A172 (cell line): ENCODE measurements around the gene SLAMF6. TPM values are rescaled to one million over a fixed set of nuclear protein-coding genes. Genes with fewer than 3 reads are reported as not detected.
"Not testable (repeated sequence)": the region's sequence is repeated elsewhere in the genome, so short reads cannot be mapped to it uniquely, and the experiment has no call there.

Source experiments
- DNase-seq: peaks from one replicate; pipeline ENCODE4 v3.0.0-alpha.2; 2015; ENCODE audit warnings: low spot score
- total RNA-seq: library from RNA; depleted of rRNA; stranded (reverse); fragments of >200 nt; shearing (Covaris generic); gene quantifications from 2 replicates; pipeline ENCODE4 v1.2.3, GENCODE V29; 2014

Gene SLAMF6
- total RNA-seq, 1 experiment from 2014 or later, result not detected

GRCh38 chr1:160542303-160542945 is 19.4 kb upstream of the SLAMF6 start:
- DNase-seq, result no peak

- no peak for DNase-seq
Measured at GRCh38 chr1:160541622-160542302, 18.7 kb upstream of the SLAMF6 start.

DNA sequence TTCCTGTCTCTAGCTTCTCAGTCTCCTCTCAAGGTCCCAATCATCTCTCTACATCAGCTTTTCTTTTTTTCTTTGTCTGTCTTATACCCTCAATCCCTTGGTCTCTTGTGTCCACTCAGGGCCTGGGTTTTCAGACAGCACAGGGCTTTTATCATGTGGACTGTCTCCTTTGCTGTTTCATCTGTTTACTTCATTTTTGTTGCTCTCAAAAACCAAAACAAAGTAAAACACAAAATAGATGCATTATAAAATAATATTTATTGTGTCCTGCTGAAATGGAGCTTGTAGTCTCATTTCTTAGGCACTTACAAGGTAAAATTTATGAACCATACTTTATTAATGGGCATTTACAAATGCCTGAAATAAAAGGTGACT is 17.8 kb upstream of the SLAMF6 start:
- DNase-seq, result no peak

- peak; percentile 78 for DNase-seq
Measured at GRCh38 chr1:160539990-160540858, 17.2 kb upstream of the SLAMF6 start.

- DNase-seq, result no peak
Measured at GRCh38 chr1:160539684-160539989, 16.6 kb upstream of the SLAMF6 start.

- DNase-seq, result no peak
Measured at GRCh38 chr1:160538985-160539651, 16.1 kb upstream of the SLAMF6 start.

DNA sequence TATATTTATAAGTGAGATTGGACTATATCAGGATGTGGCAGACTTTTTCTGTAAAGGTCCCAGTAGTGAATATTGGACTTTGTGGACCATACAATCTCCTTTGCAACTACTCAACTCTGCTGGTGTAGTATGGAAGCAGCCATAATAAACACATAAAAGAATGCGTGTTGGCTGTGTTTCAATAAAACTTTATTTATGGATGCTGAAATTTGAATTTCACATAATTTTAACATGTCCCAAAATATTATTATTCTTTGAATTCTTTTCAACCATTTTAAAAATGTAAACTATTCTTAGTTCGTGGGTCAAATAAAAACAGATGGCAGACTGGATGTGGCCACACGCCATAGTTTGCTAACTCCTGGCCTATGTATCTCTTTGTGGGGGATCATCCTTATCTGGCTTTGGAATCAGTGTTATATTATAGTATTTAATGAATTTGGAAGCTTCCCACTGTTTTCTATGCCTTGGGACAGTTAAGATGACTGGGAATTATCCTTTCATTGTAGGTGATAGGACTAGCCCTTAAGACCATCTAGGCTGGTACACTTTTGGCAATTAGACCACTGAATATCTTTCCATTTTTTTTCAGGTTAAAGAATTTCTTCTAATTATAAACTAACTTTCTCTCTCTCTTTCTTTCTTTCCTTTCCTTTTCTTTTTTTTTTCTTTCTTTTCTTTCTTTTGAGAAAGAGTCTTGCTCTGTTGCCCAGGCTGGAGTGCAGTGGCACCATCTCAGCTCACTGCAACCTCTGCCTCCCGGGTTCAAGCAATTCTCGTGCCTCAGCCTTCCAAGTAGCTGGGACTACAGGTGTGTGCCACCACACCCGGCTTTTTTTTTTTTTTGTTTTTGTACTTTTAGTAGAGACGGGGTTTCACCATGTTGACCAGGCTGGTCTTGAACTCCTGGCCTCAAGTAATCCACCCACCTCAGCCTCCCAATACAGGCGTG is 14.9 kb upstream of the SLAMF6 start:
- DNase-seq, result no peak

DNA sequence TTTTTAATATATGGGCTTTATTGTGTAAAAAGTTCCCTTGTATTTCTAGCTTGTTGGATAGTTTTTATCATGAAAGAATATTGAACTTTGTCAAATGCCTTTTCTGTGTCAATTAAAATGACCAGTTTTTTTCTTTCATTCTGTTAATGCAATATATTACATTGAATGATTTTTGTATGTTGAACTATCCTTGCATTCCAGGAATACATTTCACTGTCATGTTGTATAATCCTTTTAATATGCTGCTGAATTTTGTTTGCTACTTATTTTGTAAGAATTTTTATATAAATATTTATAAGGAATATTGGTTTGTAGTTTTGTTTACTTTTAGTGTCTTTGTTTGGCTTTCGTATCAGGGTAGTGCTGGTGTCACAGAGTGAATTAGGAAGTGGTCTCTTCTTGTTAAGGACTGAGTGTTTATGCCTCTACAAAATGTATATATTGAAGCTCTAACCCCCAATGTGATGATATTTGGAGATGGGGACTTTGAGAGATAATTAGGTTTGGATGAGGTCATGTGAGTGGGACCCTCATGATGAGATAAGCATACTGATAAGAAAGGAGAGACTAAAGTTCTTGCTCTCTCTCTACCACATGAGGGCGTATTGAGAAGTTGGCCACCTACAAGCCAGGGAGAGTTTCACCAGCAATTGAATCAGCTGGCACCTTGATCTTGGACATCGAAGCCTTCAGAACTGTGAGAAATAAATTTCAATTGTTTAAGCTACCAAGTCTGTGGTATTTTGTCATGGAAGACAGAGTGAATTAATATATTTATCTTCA is 12.0 kb upstream of the SLAMF6 start:
- DNase-seq, result no peak

- not testable (repeated sequence) for DNase-seq
Measured at GRCh38 chr1:160532557-160532813, 9.4 kb upstream of the SLAMF6 start.

GRCh38 chr1:160531809-160532556 is 8.9 kb upstream of the SLAMF6 start:
- DNase-seq, result not testable (repeated sequence)

DNA sequence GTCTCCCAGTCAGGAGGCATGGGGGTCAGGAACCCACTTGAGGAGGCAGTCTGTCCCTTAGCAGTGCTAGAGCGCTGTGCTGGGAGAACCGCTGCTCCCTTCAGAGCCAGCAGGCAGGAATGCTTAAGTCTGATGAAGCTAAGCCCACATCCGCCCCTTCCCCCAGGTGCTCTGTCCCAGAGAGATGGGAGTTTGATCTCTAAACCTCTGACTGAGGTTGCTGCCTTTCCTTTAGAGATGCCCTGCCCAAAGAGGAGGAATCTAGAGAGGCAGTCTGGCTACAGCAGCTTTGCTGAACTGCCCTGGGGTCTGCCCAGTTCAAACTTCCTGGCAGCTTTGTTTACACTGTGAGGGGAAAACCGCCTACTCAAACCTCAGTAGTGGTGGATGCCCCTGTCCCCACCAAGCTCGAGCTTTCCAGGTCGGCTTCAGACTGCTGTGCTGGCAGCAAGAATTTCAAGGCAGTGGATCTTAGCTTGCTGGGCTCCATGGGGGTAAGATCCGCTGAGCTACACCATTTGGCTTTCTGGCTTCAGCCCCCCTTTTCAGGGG is 6.4 kb upstream of the SLAMF6 start:
- DNase-seq, result not testable (repeated sequence)

- not testable (repeated sequence) for DNase-seq
Measured at GRCh38 chr1:160523789-160524188, 734 bp upstream of the SLAMF6 start.

DNA sequence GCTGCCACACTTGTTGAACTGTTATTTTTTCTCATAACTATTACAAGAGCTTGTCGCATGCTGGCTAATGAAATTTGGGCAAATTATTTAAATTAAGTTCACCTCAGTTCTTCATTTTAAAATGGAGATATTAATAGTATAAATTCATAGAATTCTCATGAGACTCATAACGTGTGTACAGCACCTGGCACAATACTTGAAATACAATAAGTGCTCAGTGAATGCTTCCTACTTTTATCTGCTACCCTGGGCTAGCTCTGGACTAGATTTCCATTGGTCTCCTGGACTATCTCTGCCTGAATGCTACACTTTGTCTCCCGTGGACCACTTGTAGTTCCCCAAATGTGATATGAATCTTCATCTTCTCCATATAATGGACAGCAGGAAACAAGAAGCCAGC is 919 bp downstream of the SLAMF6 start:
- DNase-seq, result no peak

- no peak for DNase-seq
Measured at GRCh38 chr1:160521554-160521953, 1.5 kb downstream of the SLAMF6 start.

DNA sequence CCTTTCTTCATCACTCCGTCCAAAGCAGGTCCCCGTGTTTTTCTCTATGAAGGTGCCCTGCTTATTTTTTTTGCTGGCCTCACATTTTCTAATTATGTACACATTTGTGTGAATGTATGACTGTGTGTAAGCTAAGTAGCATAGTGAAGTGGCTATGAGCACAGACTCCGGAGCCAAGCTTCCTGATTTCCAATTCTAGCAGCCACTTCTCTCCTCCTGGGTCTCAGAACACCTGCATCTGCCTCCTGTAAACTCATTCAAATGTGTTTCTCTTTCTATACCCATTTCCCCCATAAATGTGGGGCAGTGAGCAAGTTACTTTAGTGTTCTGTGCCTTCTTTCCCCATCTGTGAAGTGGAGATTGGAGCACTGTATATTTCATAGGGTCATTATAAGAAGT is 2.1 kb downstream of the SLAMF6 start:
- no peak for DNase-seq

DNA sequence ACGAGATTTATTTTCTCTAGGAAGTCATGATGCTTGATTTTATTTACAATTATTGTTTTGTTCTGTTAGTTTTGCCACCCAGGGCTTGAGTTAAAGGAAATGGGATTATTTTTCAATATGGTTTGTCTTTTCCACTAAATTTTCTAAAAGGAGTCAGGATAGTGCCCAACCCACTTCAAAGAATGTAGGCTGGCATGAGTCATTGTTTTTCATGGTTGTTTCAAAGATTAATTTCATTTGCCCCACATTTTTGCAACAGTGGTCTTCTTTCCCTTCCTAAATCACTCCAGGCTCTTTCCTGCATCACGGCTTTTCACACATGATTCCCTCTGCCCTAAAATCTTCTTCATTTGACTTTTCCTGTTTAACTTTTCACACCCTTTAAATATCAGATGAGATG is 2.5 kb downstream of the SLAMF6 start:
- peak; percentile 63 for DNase-seq

- peak; percentile 55 for DNase-seq
Measured at GRCh38 chr1:160519642-160520435, 3.2 kb downstream of the SLAMF6 start.

GRCh38 chr1:160517519-160517918 is 5.5 kb downstream of the SLAMF6 start:
- DNase-seq, result not testable (repeated sequence)

DNA sequence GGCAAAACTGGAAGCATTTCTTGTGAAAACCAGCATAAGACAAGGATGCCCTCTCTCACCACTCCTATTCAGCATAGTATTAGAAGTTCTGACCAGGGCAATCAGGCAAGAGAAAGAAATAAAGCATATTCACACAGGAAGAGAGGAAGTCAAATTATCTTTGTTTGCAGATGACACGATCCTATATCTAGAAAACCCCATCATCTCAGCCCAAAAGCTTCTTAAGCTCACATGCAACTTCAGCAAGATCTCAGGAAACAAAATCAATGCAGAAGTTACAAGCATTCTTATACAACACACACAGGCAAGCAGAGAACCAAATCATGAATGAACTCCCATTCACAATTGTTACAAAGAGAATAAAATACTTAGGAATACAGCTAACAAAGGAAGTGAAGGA is 7.1 kb downstream of the SLAMF6 start:
- not testable (repeated sequence) for DNase-seq
